HL-60 (cell line): ENCODE data around the gene SLC23A2.

Experiments used
- DNase-seq, 2 experiments: peaks; one replicate each; pipeline ENCODE4 v3.0.0-alpha.2; 2010 to 2020; ENCODE audit warnings: low read depth in 1 of 2, low spot score in 1 of 2
- H3K27ac ChIP-seq: fragments of 250-450 bp; sonication (Bioruptor Pico); replicated peaks from 2 replicates; pipeline ENCODE4 v1.5.1; 2020; ENCODE audit warnings: mild to moderate bottlenecking, moderate library complexity
- H3K27me3 ChIP-seq: fragments of 250-450 bp; sonication (Bioruptor Pico); 2 replicates; pipeline ENCODE4 v1.5.1; 2021; ENCODE audit warnings: mild to moderate bottlenecking, moderate library complexity; ENCODE audit not compliant: insufficient read depth, poor library complexity, severe bottlenecking
- H3K4me3 ChIP-seq: replicated peaks from 2 replicates; pipeline ENCODE4 v1.5.1; 2011; ENCODE audit warnings: mild to moderate bottlenecking, control low read depth, low read length; ENCODE audit not compliant: insufficient read depth
- CTCF ChIP-seq: IDR thresholded peaks from one replicate; pipeline ENCODE4 v1.5.1; 2011; ENCODE audit warnings: low read length, control low read depth, inconsistent platforms; ENCODE audit not compliant: insufficient read depth
- GABPA ChIP-seq: IDR thresholded peaks from 2 replicates; pipeline ENCODE4 v1.6.1; 2012; ENCODE audit warnings: low read depth
- POLR2AphosphoS5 ChIP-seq: IDR thresholded peaks from 2 replicates; pipeline ENCODE4 v1.6.1; 2012; ENCODE audit warnings: low read depth
- REST ChIP-seq: IDR thresholded peaks from 2 replicates; pipeline ENCODE4 v1.6.1; 2012; ENCODE audit warnings: low read depth; ENCODE audit not compliant: insufficient replicate concordance
- SPI1 ChIP-seq: IDR thresholded peaks from 2 replicates; pipeline ENCODE4 v1.6.1; 2012; ENCODE audit warnings: low read depth, mild to moderate bottlenecking, borderline replicate concordance

SLC23A2 gene

GRCh38 chr20:4867051-4867450 lies 134.3 kb downstream of the SLC23A2 start:
- Histone ChIP-seq H3K4me3 (no peak overlapping the region), H3K27ac (no peak overlapping the region), H3K27me3 (no peaks in the 10 kb centered on the region)
- DNase-seq = no peak
- no peak for TF ChIP-seq REST
- no peak for TF ChIP-seq POLR2AphosphoS5
- no peak for TF ChIP-seq CTCF
- no peak for TF ChIP-seq SPI1
- TF ChIP-seq GABPA = no peak

GRCh38 chr20:4866429-4866828 lies 134.9 kb downstream of the SLC23A2 start:
- H3K27ac ChIP-seq = no peak overlapping the region
- TF ChIP-seq CTCF (no peak), REST (no peak), GABPA (no peak), SPI1 (no peak), POLR2AphosphoS5 (no peak)
- H3K27me3 ChIP-seq = no peaks in the 10 kb centered on the region
- no peak for DNase-seq
- H3K4me3 ChIP-seq = no peak overlapping the region

- H3K4me3 ChIP-seq = no peak overlapping the region
- no peak for DNase-seq
- H3K27ac ChIP-seq = no peak overlapping the region
- no peak for TF ChIP-seq GABPA
- no peak for TF ChIP-seq REST
- no peak for TF ChIP-seq CTCF
- no peak for TF ChIP-seq SPI1
- TF ChIP-seq POLR2AphosphoS5 = no peak
- no peaks in the 10 kb centered on the region for H3K27me3 ChIP-seq
Observed at GRCh38 chr20:4864311-4864752, 137.0 kb downstream of the SLC23A2 start.
